ENCODE measurements around the gene SELENBP1.

- no peak for TF ChIP-seq POLR2AphosphoS5 (IDR thresholded peaks at IDR 0.05)
- TF ChIP-seq CTCF (IDR thresholded peaks at IDR 0.05 in 8 of 11, conservative IDR thresholded peaks at IDR 0.05 in 3 of 11): no peak
Observed at GRCh38 chr1:151361883-151362282, 10.6 kb downstream of the SELENBP1 start.

Measured in spleen (tissue), 7 donors.